NCI-H1105 treated with DMSO at 0.1 percent for 48 hours (cell line): Measurements from ENCODE around the gene HDAC9.
A peak's percentile ranks its signal among the peaks of the same experiment; 100 is the strongest.

ENCODE experiments used
- DNase-seq: peaks from one replicate; lab custom pipeline; 2025; lab: John Stamatoyannopoulos, UW

The HDAC9 gene

GRCh38 chr7:18593602-18594279 is 98.2 kb downstream of the HDAC9 start:
- DNase-seq: no peak

- no peak for DNase-seq
Measured at GRCh38 chr7:18597754-18598153, 102.2 kb downstream of the HDAC9 start.

- peak; percentile 29 for DNase-seq
Measured at GRCh38 chr7:18607025-18607424, 111.5 kb downstream of the HDAC9 start.

- DNase-seq: peak; percentile 13
Measured at GRCh38 chr7:18610331-18610948, 114.9 kb downstream of the HDAC9 start.

GRCh38 chr7:18614841-18615240 is 119.3 kb downstream of the HDAC9 start:
- DNase-seq: no peak

- no peak for DNase-seq
Measured at GRCh38 chr7:18619311-18619710, 123.8 kb downstream of the HDAC9 start.

GRCh38 chr7:18623389-18623788 is 127.8 kb downstream of the HDAC9 start:
- no peak for DNase-seq

- DNase-seq: no peak
Measured at GRCh38 chr7:18624459-18624858, 128.9 kb downstream of the HDAC9 start.

GRCh38 chr7:18626086-18626485 is 130.5 kb downstream of the HDAC9 start:
- no peak for DNase-seq

GRCh38 chr7:18626717-18627116 is 131.2 kb downstream of the HDAC9 start:
- DNase-seq: no peak

- no peak for DNase-seq
Measured at GRCh38 chr7:18637516-18637915, 142.0 kb downstream of the HDAC9 start.

- DNase-seq: no peak
Measured at GRCh38 chr7:18638594-18639452, 143.3 kb downstream of the HDAC9 start.

- no peak for DNase-seq
Measured at GRCh38 chr7:18639711-18640110, 144.2 kb downstream of the HDAC9 start.

- DNase-seq: no peak
Measured at GRCh38 chr7:18644981-18645380, 149.4 kb downstream of the HDAC9 start.

- no peak for DNase-seq
Measured at GRCh38 chr7:18647582-18647981, 152.0 kb downstream of the HDAC9 start.

- no peak for DNase-seq
Measured at GRCh38 chr7:18648849-18649758, 153.6 kb downstream of the HDAC9 start.

GRCh38 chr7:18653381-18654155 is 158.0 kb downstream of the HDAC9 start:
- DNase-seq: no peak

GRCh38 chr7:18654709-18655108 is 159.2 kb downstream of the HDAC9 start:
- DNase-seq: no peak

GRCh38 chr7:18655506-18655905 is 160.0 kb downstream of the HDAC9 start:
- no peak for DNase-seq

GRCh38 chr7:18655912-18656311 is 160.4 kb downstream of the HDAC9 start:
- DNase-seq: no peak

GRCh38 chr7:18656362-18656761 is 160.8 kb downstream of the HDAC9 start:
- no peak for DNase-seq
